ENCODE results near the gene VEZT. TPM values are rescaled to one million over a fixed set of nuclear protein-coding genes. Genes with fewer than 3 reads are reported as not detected.

Gene VEZT
- total RNA-seq, 4 donors from 2014 or later, result 60.5 to 110 (median 73.5) TPM

- Histone ChIP-seq H3K4me3 (no peak overlapping the region), H3K36me3 (no peaks in the 10 kb centered on the region), H3K9me3 (no peaks in the 10 kb centered on the region), H3K4me1 (peaks cover 0 to 20% (median 0%) of the 10 kb centered on the region in 4 donors), H3K27ac (no peak overlapping the region), H3K27me3 (no peaks in the 10 kb centered on the region)
- WGBS, 2 donors, result 70 to 77% methylated on average over 2 of the region's 2 CpGs
- DNase-seq (ENCODE audit: low spot score in 2 of 2), result no peak
- no peak for TF ChIP-seq CTCF (IDR thresholded peaks at IDR 0.05)
- TF ChIP-seq EP300 (IDR thresholded peaks at IDR 0.05), result no peak
These were observed 40.3 kb upstream of the VEZT start for GRCh38 chr12:95177201-95177768.

DNA sequence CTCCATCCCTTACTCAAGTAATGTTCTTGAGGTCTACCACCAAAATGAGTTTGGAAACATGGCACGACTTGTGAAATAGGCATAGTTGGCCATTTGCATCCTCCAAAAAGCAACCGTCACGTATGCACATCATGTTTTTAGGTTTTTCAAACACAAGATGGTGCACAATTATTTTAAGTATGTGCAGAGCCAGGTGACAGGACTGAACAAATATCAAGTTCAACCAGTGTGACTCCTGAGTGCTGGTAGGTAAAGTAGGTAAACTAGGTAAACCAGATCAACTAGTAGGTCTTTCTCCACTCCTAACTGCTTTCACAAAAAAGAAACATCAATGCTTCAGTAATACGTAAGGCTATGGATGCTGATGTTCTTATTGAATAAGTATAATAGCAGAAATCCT is 39.5 kb upstream of the VEZT start:
- H3K4me3 ChIP-seq, result no peak overlapping the region
- DNase-seq (ENCODE audit: low spot score in 2 of 2), result no peak
- TF ChIP-seq POLR2A (IDR thresholded peaks at IDR 0.05) (no peak), CTCF (IDR thresholded peaks at IDR 0.05) (no peak), EP300 (IDR thresholded peaks at IDR 0.05) (no peak)
- H3K36me3 ChIP-seq, result no peaks in the 10 kb centered on the region
- H3K27me3 ChIP-seq, result no peaks in the 10 kb centered on the region
- no peak overlapping the region for H3K27ac ChIP-seq
- H3K9me3 ChIP-seq, result no peaks in the 10 kb centered on the region
- 72 to 94% methylated on average over 4 of the region's 4 CpGs for WGBS, 2 donors
- peaks cover 0 to 12% (median 0%) of the 10 kb centered on the region in 4 donors for H3K4me1 ChIP-seq

DNA sequence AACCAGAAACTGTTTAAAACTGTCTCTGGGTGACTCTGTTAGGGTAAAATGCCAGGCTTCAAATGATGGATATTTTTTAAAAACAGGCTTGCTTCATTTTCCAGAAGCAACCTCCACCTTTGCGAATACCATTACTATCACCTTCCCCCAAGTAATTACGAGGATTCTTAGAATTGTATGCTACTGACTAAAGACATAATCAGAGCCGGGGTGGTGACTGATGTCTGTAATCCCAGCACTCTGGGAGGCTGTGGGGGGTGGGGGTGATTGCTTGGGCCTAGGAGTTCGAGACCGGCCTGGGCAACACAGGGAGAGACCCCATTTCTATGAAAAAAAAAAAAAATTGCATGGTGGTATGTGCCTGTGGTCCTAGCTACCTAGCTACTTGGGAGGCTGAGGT is 38.6 kb upstream of the VEZT start:
- Histone ChIP-seq H3K36me3 (no peaks in the 10 kb centered on the region), H3K27me3 (no peaks in the 10 kb centered on the region), H3K4me1 (peaks cover 0 to 3% (median 0%) of the 10 kb centered on the region in 4 donors), H3K9me3 (no peaks in the 10 kb centered on the region), H3K27ac (no peak overlapping the region), H3K4me3 (no peak overlapping the region)
- 74 to 75% methylated on average over 5 of the region's 5 CpGs for WGBS, 2 donors
- DNase-seq (ENCODE audit: low spot score in 2 of 2), result no peak
- TF ChIP-seq CTCF (IDR thresholded peaks at IDR 0.05), result no peak
- TF ChIP-seq EP300 (IDR thresholded peaks at IDR 0.05), result no peak
- no peak for TF ChIP-seq POLR2A (IDR thresholded peaks at IDR 0.05)

DNA sequence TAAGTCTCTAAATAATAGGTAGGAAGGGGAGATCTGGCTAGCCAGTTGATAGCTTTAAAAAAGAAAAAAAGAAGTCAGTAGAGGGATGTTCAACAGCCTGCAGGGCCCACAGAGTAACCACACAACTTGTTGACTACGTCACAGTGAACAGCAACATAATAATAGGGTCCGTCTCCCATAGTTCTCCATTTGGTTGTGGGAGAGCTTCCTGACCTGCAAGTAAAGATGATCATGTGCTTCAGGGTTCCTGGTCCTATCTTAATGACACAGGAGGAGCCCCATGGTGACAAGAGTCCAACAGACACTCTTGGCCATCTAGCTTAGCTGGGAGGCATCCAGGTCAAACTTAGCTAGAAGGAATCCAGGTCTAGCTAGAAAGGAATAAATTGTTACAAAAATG is 36.5 kb upstream of the VEZT start:
- no peak for DNase-seq (ENCODE audit: low spot score in 2 of 2)

GRCh38 chr12:95182868-95183415 is 34.7 kb upstream of the VEZT start:
- TF ChIP-seq POLR2A (IDR thresholded peaks at IDR 0.05), result no peak
- TF ChIP-seq EP300 (IDR thresholded peaks at IDR 0.05), result no peak
- TF ChIP-seq CTCF (IDR thresholded peaks at IDR 0.05), result no peak
- no peak overlapping the region for H3K27ac ChIP-seq
- 73 to 77% methylated on average over 5 of the region's 5 CpGs for WGBS, 2 donors

More for the DNA sequence above, 36.5 kb upstream of the VEZT start:
- 76 to 84% methylated on average over 2 of the region's 2 CpGs for WGBS, 2 donors
- Histone ChIP-seq H3K27me3 (no peaks in the 10 kb centered on the region), H3K27ac (no peak overlapping the region), H3K4me1 (no peaks in the 10 kb centered on the region), H3K4me3 (no peak overlapping the region), H3K36me3 (no peaks in the 10 kb centered on the region), H3K9me3 (no peaks in the 10 kb centered on the region)
- no peak for TF ChIP-seq POLR2A (IDR thresholded peaks at IDR 0.05)

More at GRCh38 chr12:95182868-95183415, 34.7 kb upstream of the VEZT start:
- no peaks in the 10 kb centered on the region for H3K36me3 ChIP-seq
- no peak for DNase-seq (ENCODE audit: low spot score in 2 of 2)
- H3K27me3 ChIP-seq, result no peaks in the 10 kb centered on the region
- no peaks in the 10 kb centered on the region for H3K9me3 ChIP-seq
- no peak overlapping the region for H3K4me3 ChIP-seq
- no peaks in the 10 kb centered on the region for H3K4me1 ChIP-seq

All from tibial nerve (tissue), 4 donors.